H1 (cell line): ENCODE data around the gene LPP. TPM values are rescaled to one million over a fixed set of nuclear protein-coding genes. Genes with fewer than 3 reads are reported as not detected.

Experiments
- CTCF ChIA-PET: fragments of 300-600 bp; sonication (Branson Sonifier 250); formaldehyde crosslinking; loops from one replicate; lab custom pipeline; 2021; ENCODE audit not compliant: partially characterized antibody; lab: Charles Lee
- POLR2A ChIA-PET: fragments of 300-600 bp; sonication (Branson Sonifier 250); formaldehyde crosslinking; loops from one replicate; lab custom pipeline; 2021; ENCODE audit warnings: inconsistent platforms; ENCODE audit not compliant: partially characterized antibody; lab: Charles Lee
- DNase-seq, 2 experiments: peaks; one replicate each; pipeline versions ENCODE4 v3.0.0 to v3.0.0-alpha.2; 2010 to 2022; ENCODE audit warnings: low spot score in 2 of 2, low read depth in 1 of 2, mixed read lengths in 1 of 2
- FAIRE-seq: peaks from 2 replicates; lab custom pipeline; 2011; peaks lifted over from hg19 to GRCh38; lab: Jason Lieb, UNC
- H2AFZ ChIP-seq: 2 replicates; pipeline ENCODE4 v1.8.1; 2012; ENCODE audit warnings: low read length, inconsistent platforms
- H2AK5ac ChIP-seq: 2 replicates; pipeline ENCODE4 v1.6.1; 2013; ENCODE audit warnings: low read depth, low read length
- H2BK120ac ChIP-seq: replicated peaks from 2 replicates; pipeline ENCODE3; 2013; ENCODE audit warnings: low read depth, low read length, inconsistent platforms
- H2BK12ac ChIP-seq: 2 replicates; pipeline ENCODE4 v1.6.1; 2013; ENCODE audit warnings: low read depth, low read length
- H2BK15ac ChIP-seq: 2 replicates; pipeline ENCODE4 v1.6.1; 2013; ENCODE audit warnings: low read length
- H2BK20ac ChIP-seq: 2 replicates; pipeline ENCODE4 v1.6.1; 2013; ENCODE audit warnings: low read length
- H2BK5ac ChIP-seq: 2 replicates; pipeline ENCODE4 v1.6.1; 2013; ENCODE audit warnings: low read depth, low read length
- H3K14ac ChIP-seq: 2 replicates; pipeline ENCODE4 v1.6.1; 2013; ENCODE audit warnings: inconsistent platforms; ENCODE audit not compliant: insufficient read length
- H3K18ac ChIP-seq: 2 replicates; pipeline ENCODE4 v1.6.1; 2013; ENCODE audit warnings: low read length; ENCODE audit errors: extremely low read depth
- H3K23ac ChIP-seq: 2 replicates; pipeline ENCODE4 v1.6.1; 2013; ENCODE audit warnings: inconsistent platforms; ENCODE audit not compliant: insufficient read length
- H3K23me2 ChIP-seq: 2 replicates; pipeline ENCODE4 v1.6.1; 2013; ENCODE audit warnings: low read depth, low read length
- H3K27ac ChIP-seq: 2 replicates; pipeline ENCODE4 v1.6.1; 2011; ENCODE audit warnings: low read depth, low read length, inconsistent platforms
- H3K27me3 ChIP-seq, 4 experiments: replicated peaks in 1 of 4; 1 replicate in 1 of 4; 2 replicates in 3 of 4; pipeline versions ENCODE4 v1.6.1 to v1.8.1; 2011 to 2013; ENCODE audit warnings: low read length in 3 of 4, mild to moderate bottlenecking in 3 of 4, inconsistent platforms in 2 of 4, mixed read lengths in 2 of 4, moderate library complexity in 1 of 4; ENCODE audit not compliant: control insufficient read depth in 3 of 4, insufficient read depth in 3 of 4; ENCODE audit errors: extremely low read depth in 1 of 4
- H3K36me3 ChIP-seq, 4 experiments: 2 replicates each; pipeline versions ENCODE4 v1.6.1 to v1.8.1; 2011 to 2013; ENCODE audit warnings: mild to moderate bottlenecking in 4 of 4, low read length in 3 of 4, moderate library complexity in 2 of 4, control low read depth in 1 of 4, inconsistent platforms in 1 of 4; ENCODE audit not compliant: insufficient read depth in 4 of 4, control insufficient read depth in 2 of 4
- H3K4ac ChIP-seq: replicated peaks from 2 replicates; pipeline ENCODE3; 2013; ENCODE audit warnings: low read length, low read depth, mixed read lengths, inconsistent platforms; ENCODE audit not compliant: insufficient read length
- H3K4me1 ChIP-seq, 4 experiments: replicated peaks in 1 of 4; 1 replicate in 1 of 4; 2 replicates in 3 of 4; pipeline versions ENCODE4 v1.6.1 to v1.8.1; 2011 to 2013; ENCODE audit warnings: low read length in 3 of 4, inconsistent platforms in 2 of 4, mixed read lengths in 1 of 4; ENCODE audit not compliant: insufficient read depth in 4 of 4, control insufficient read depth in 3 of 4
- H3K4me2 ChIP-seq, 2 experiments: 2 replicates each; pipeline versions ENCODE4 v1.6.1 to v1.8.1; 2011 to 2013; ENCODE audit warnings: low read depth in 2 of 2, low read length in 2 of 2, control low read depth in 1 of 2, inconsistent platforms in 1 of 2, mild to moderate bottlenecking in 1 of 2; ENCODE audit not compliant: insufficient read depth in 1 of 2
- H3K4me3 ChIP-seq, 4 experiments: fragments of 200-600, 300-600 bp in 1 of 4; sonication (generic), shearing (Covaris generic), sonication (Bioruptor Twin) in 1 of 4; 2 replicates each; pipeline versions ENCODE4 v1.5.1 to v1.8.1; 2011 to 2016; ENCODE audit warnings: low read length in 4 of 4, low read depth in 3 of 4, control low read depth in 2 of 4, inconsistent platforms in 2 of 4, mild to moderate bottlenecking in 2 of 4, mixed read lengths in 1 of 4, moderate library complexity in 1 of 4; ENCODE audit not compliant: insufficient read depth in 2 of 4; ENCODE audit errors: extremely low read depth in 1 of 4
- H3K56ac ChIP-seq: replicated peaks from 2 replicates; pipeline ENCODE3; 2013; ENCODE audit warnings: low read depth, mild to moderate bottlenecking, mixed read lengths, low read length, inconsistent platforms; ENCODE audit not compliant: insufficient read length
- H3K79me1 ChIP-seq: 2 replicates; pipeline ENCODE4 v1.6.1; 2013; ENCODE audit warnings: low read depth, low read length, control low read depth
- H3K79me2 ChIP-seq, 2 experiments: 2 replicates each; pipeline versions ENCODE4 v1.6.1 to v1.8.1; 2012 to 2013; ENCODE audit warnings: low read length in 2 of 2, mild to moderate bottlenecking in 2 of 2, inconsistent platforms in 1 of 2; ENCODE audit not compliant: insufficient read depth in 2 of 2, control insufficient read depth in 1 of 2
- H3K9ac ChIP-seq, 4 experiments: replicated peaks in 1 of 4; 1 replicate in 1 of 4; 2 replicates in 3 of 4; pipeline versions ENCODE4 v1.6.1 to v1.8.1; 2011 to 2013; ENCODE audit warnings: low read depth in 3 of 4, low read length in 3 of 4, control low read depth in 2 of 4, mild to moderate bottlenecking in 2 of 4, moderate library complexity in 2 of 4, inconsistent platforms in 1 of 4; ENCODE audit errors: extremely low read depth in 1 of 4
- H3K9me3 ChIP-seq, 2 experiments: 2 replicates each; pipeline versions ENCODE4 v1.6.1 to v1.8.1; 2012 to 2013; ENCODE audit warnings: mild to moderate bottlenecking in 2 of 2, moderate library complexity in 2 of 2, control low read depth in 1 of 2, inconsistent platforms in 1 of 2, low read depth in 1 of 2, low read length in 1 of 2, mixed read lengths in 1 of 2; ENCODE audit not compliant: insufficient read depth in 2 of 2
- H4K20me1 ChIP-seq, 2 experiments: replicated peaks in 1 of 2; 2 replicates each; pipeline versions ENCODE3 to v1.8.1; 2011 to 2013; ENCODE audit warnings: inconsistent platforms in 2 of 2, low read length in 2 of 2, mild to moderate bottlenecking in 1 of 2; ENCODE audit not compliant: insufficient read depth in 2 of 2, control insufficient read depth in 1 of 2
- H4K5ac ChIP-seq: 2 replicates; pipeline ENCODE4 v1.6.1; 2013; ENCODE audit warnings: low read length, low read depth, mixed read lengths, inconsistent platforms; ENCODE audit not compliant: insufficient read length
- H4K8ac ChIP-seq: 2 replicates; pipeline ENCODE4 v1.8.0; 2013; ENCODE audit warnings: mild to moderate bottlenecking, moderate library complexity, low read length, inconsistent platforms; ENCODE audit not compliant: insufficient read depth; ENCODE audit errors: extremely low read depth
- H4K91ac ChIP-seq: replicated peaks from 2 replicates; pipeline ENCODE3; 2013; ENCODE audit warnings: low read length, mixed read lengths, inconsistent platforms; ENCODE audit not compliant: insufficient read length
- MAFK ChIP-seq: IDR thresholded peaks from 2 replicates; pipeline ENCODE4 v1.6.1; 2012; ENCODE audit warnings: low read depth, mild to moderate bottlenecking, improper control_type of control experiment, low read length
- RBBP5 ChIP-seq: IDR thresholded peaks from 2 replicates; pipeline ENCODE4 v1.7.1; 2012; ENCODE audit warnings: low read depth, mild to moderate bottlenecking, inconsistent platforms, low read length, moderate library complexity, borderline replicate concordance
- WGBS, 2 experiments: shearing (Covaris generic) in 1 of 2; methylation state at CpG; one replicate each; pipeline versions ENCODE4 v1.1.6 to v1.1.7; 2013 to 2015; ENCODE audit warnings: low lambda C conversion rate in 2 of 2, mixed read lengths in 2 of 2, inconsistent platforms in 1 of 2, low coverage in 1 of 2, missing lambda C conversion rate in 1 of 2; ENCODE audit not compliant: insufficient replicate concordance in 2 of 2, insufficient coverage in 1 of 2, insufficient read length in 1 of 2; ENCODE audit errors: extremely low coverage in 1 of 2, missing lambda C conversion rate in 1 of 2; 5-methylcytosine and 5-hydroxymethylcytosine counted together
- polyA plus RNA-seq, 7 experiments: library from polyadenylated mRNA; depleted of rRNA in 3 of 7; stranded (reverse) in 5 of 7; unstranded in 2 of 7; fragments of >200 nt in 5 of 7; fragments of 200-250 nt in 2 of 7; gene quantifications; 1 replicate in 5 of 7; 2 replicates in 1 of 7; 4 replicates in 1 of 7; pipeline versions ENCODE4 v1.2.1 to v1.2.3, GENCODE V29; 2011 to 2013; ENCODE audit warnings: missing spikeins in 2 of 7, mixed read lengths in 2 of 7
- total RNA-seq: library from RNA; stranded (reverse); fragmentation: NEBNext Ultra II Directional; extraction: Animal tissue kit (Norgen Biotek cat#: 25700); gene quantifications from 2 replicates; pipeline ENCODE4 v1.2.1, GENCODE V29; 2021
- TF ChIP-seq, protein P1 (sequence below), 3 experiments: IDR thresholded peaks; 1 replicate in 2 of 3; 2 replicates in 1 of 3; pipeline versions ENCODE4 v1.5.1 to v1.6.1; 2011; ENCODE audit warnings: low read length in 3 of 3, mild to moderate bottlenecking in 3 of 3, inconsistent platforms in 2 of 3, low read depth in 1 of 3, moderate library complexity in 1 of 3; ENCODE audit not compliant: insufficient read depth in 1 of 3; ENCODE audit errors: control extremely low read depth in 1 of 3

Gene LPP
- total and polyA plus RNA-seq, 2 of the 8 experiments (the other 6 are each of a cell fraction or from before 2014, with no cell fraction given), result 10.0 to 53.3 TPM

DNA sequence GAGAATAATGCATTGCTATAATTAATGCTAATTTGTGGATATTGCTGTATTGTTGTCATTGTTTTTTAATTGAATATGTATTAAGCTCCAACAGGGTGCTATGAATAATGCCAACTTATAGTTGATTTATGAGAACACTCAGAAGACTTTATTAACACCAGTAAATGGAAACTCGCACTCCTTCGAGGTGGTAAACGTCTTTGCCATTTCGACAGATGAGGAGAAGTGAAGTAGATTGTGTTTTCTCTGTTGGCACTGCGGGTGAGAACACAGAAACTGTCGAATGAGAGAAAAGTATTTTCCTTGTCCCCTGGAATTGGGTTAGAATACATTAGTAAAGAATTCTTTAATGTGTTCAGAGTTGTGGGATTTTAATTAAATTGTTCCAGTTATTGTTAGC, 354.5 kb downstream of the LPP start:
- no peak overlapping the region for H3K27ac ChIP-seq
- TF ChIP-seq RBBP5 (no peak), MAFK (no peak)
- TF ChIP-seq, protein P1, sequence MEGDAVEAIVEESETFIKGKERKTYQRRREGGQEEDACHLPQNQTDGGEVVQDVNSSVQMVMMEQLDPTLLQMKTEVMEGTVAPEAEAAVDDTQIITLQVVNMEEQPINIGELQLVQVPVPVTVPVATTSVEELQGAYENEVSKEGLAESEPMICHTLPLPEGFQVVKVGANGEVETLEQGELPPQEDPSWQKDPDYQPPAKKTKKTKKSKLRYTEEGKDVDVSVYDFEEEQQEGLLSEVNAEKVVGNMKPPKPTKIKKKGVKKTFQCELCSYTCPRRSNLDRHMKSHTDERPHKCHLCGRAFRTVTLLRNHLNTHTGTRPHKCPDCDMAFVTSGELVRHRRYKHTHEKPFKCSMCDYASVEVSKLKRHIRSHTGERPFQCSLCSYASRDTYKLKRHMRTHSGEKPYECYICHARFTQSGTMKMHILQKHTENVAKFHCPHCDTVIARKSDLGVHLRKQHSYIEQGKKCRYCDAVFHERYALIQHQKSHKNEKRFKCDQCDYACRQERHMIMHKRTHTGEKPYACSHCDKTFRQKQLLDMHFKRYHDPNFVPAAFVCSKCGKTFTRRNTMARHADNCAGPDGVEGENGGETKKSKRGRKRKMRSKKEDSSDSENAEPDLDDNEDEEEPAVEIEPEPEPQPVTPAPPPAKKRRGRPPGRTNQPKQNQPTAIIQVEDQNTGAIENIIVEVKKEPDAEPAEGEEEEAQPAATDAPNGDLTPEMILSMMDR (IDR thresholded peaks at IDR 0.05; ENCODE audit: control extremely low read depth in 1 of 3, insufficient read depth in 1 of 3, low read depth in 1 of 3, low read length in 3 of 3), result no peak

More for the DNA sequence above, 354.5 kb downstream of the LPP start:
- H3K79me1 ChIP-seq, result no peaks in the 10 kb centered on the region
- no peak overlapping the region for H2BK5ac ChIP-seq
- H3K23me2 ChIP-seq, result no peaks in the 10 kb centered on the region
- no peak overlapping the region for H2BK12ac ChIP-seq
- CTCF ChIA-PET, result no interaction called here
- H3K4me2 ChIP-seq, result no peak overlapping the region
- H3K4me3 ChIP-seq, result no peak overlapping the region
- no peak overlapping the region for H2AFZ ChIP-seq
- H3K79me2 ChIP-seq, result no peaks in the 10 kb centered on the region
- peaks cover 0 to 4% (median 0%) of the 10 kb centered on the region in 4 experiments; a peak in 1 of 7 replicates for H3K4me1 ChIP-seq
- no peaks in the 10 kb centered on the region for H4K20me1 ChIP-seq
- H3K36me3 ChIP-seq, result no peaks in the 10 kb centered on the region
- H3K27me3 ChIP-seq, result no peaks in the 10 kb centered on the region
- H3K4ac ChIP-seq, result no peak overlapping the region
- no peak for DNase-seq
- H4K5ac ChIP-seq, result no peak overlapping the region
- H3K9ac ChIP-seq, result no peak overlapping the region
- no peak overlapping the region for H3K14ac ChIP-seq
- no peak overlapping the region for H2AK5ac ChIP-seq
- no peaks in the 10 kb centered on the region for H3K9me3 ChIP-seq
- no peak overlapping the region for H4K91ac ChIP-seq
- H2BK120ac ChIP-seq, result no peak overlapping the region
- no peak overlapping the region for H3K56ac ChIP-seq
- H2BK20ac ChIP-seq, result no peak overlapping the region
- FAIRE-seq, result no peak
- H3K23ac ChIP-seq, result no peak overlapping the region
- H4K8ac ChIP-seq, result no peak overlapping the region
- no peak overlapping the region for H2BK15ac ChIP-seq
- POLR2A ChIA-PET, result no interaction called here
- H3K18ac ChIP-seq, result no peak overlapping the region
- 95% methylated on average over 6 of the region's 6 CpGs; no CpG with 5 or more reads in 1 of the 2 experiments for WGBS, 2 experiments
